ENCODE results near the gene SP110. TPM values are rescaled to one million over a fixed set of nuclear protein-coding genes. Genes with fewer than 3 reads are reported as not detected.

SP110 gene
- total and polyA plus RNA-seq, 2 experiments from 2014 or later: 2.3 to 8.2 TPM

GRCh38 chr2:230268606-230269243 is 48.9 kb upstream of the SP110 start:
- peaks cover 5% of the 10 kb centered on the region; the same call in 2 of the 3 replicates for H3K4me1 Mint-ChIP-seq
- no peak overlapping the region for H3K4me3 Mint-ChIP-seq
- no peaks in the 10 kb centered on the region for H3K36me3 Mint-ChIP-seq (ENCODE audit: low read depth)
- Histone ChIP-seq H2AFZ (no peak overlapping the region), H3K4me2 (no peak overlapping the region), H3K27me3 (ENCODE audit: insufficient read depth) (no peaks in the 10 kb centered on the region), H3K27ac (ENCODE audit: low read depth) (no peak overlapping the region), H3K9me2 (ENCODE audit: insufficient read depth) (peaks cover 13% of the 10 kb centered on the region; the same call in 1 of the 2 replicates), H3F3A (replicated peaks; ENCODE audit: low read depth) (no peaks in the 10 kb centered on the region), H3K79me2 (replicated peaks; ENCODE audit: insufficient read depth) (no peaks in the 10 kb centered on the region), H3K36me3 (ENCODE audit: insufficient read depth) (no peaks in the 10 kb centered on the region), H4K20me1 (replicated peaks; ENCODE audit: insufficient read depth) (no peaks in the 10 kb centered on the region), H3K4me1 (ENCODE audit: insufficient read depth) (no peaks in the 10 kb centered on the region), H3K4me3 (no peak overlapping the region)
- DNase-seq (ENCODE audit: low spot score) (no peak), ATAC-seq (no peak)
- H3K27ac Mint-ChIP-seq: no peak overlapping the region
- H3K9me3 Mint-ChIP-seq: peaks cover 7% of the 10 kb centered on the region; the same call in 1 of the 3 replicates
- no peak for TF ChIP-seq CTCF (conservative IDR thresholded peaks at IDR 0.05; ENCODE audit: low read depth in 2 of 2)
- TF ChIP-seq ETS1 (IDR thresholded peaks at IDR 0.05): no peak
- TF ChIP-seq EZH2 (IDR thresholded peaks at IDR 0.05; ENCODE audit: low read depth, unreplicated experiment): no peak
- TF ChIP-seq CREB1 (CRISPR knock-in tag; IDR thresholded peaks at IDR 0.05; ENCODE audit: low read depth): no peak
- no peak for TF ChIP-seq NANOG (IDR thresholded peaks at IDR 0.05; ENCODE audit: borderline replicate concordance)
- TF ChIP-seq REST (IDR thresholded peaks at IDR 0.05; ENCODE audit: unreplicated experiment): no peak
- no peak for TF ChIP-seq EZH2phosphoT487 (IDR thresholded peaks at IDR 0.05; ENCODE audit: unreplicated experiment)
- TF ChIP-seq ZNF114 (CRISPR knock-in tag; IDR thresholded peaks at IDR 0.05): no peak
- no peak for TF ChIP-seq ZNF462 (CRISPR knock-in tag; IDR thresholded peaks at IDR 0.05)
- H3K27me3 Mint-ChIP-seq (ENCODE audit: insufficient read depth, low read depth, poor library complexity): no peaks in the 10 kb centered on the region

Data from GM23338 (cell line).